Measurements from ENCODE around the gene SGSH.

SGSH gene
- total RNA-seq = 7.8 to 54.4 (median 30.1) reads per million in 18 experiments

DNA sequence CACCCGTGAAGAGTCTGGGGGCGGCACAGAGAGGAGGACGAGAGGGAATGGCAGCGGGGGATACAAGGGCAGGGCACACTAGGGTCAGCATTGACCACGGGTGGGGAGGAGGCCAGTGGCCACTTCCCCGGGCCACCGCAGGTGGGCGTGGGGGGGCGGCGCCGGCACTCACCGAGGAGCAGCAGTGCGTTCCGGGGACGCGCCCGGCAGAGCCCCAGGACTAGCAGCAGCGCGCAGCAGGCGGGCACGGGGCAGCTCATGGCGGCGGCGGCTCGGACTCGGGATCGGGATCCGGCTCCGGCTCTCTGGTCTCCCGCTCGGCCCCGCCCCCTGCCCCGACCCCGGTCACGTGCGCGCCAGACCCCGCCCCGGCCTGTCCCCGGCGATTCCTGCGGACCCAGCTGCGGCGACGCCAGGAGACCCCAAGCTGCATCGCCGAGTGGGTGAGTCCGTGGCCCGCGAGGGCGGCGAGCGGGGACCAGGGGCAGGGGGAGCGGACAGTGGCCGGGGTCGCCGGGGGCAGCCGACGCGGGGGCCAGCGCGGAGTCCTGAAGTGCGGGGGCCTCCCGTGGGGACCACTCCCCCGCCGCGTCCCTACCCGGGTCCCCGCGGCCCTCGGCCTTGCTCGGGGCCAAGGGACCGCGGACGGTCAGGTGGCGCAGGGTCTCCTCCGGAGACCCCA, at the start of gene SGSH, which contains the start of gene SLC26A11:
Gene SGSH, minus strand, starts transcription at position 280 of the 682 bp plus-strand sequence. Its CDS starts 20 bp downstream, at position 260.
Gene SLC26A11, plus strand, starts transcription at position 374 of the 682 bp plus-strand sequence. CDS start 1,134 bp downstream, outside the sequence.
- peak; percentile 79 to 94 for DNase-seq

DNA sequence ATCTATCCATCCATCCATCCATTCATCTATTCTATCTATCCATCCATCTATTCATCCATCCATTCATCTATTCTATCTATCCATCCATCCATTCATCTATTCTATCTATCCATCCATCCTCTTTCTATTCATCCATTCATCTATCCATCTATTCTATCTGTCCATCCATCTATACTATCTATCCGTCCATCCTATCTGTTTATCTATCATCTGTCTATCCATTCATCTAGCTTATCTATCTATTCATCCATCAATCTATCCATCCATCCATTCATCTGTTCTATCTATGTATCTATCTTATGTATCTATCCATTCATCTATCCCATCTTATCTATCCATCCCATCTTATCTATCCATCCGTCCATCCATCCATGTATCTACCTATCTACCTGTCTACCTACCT, 49.3 kb upstream of the SGSH start:
- DNase-seq = no peak

DNA sequence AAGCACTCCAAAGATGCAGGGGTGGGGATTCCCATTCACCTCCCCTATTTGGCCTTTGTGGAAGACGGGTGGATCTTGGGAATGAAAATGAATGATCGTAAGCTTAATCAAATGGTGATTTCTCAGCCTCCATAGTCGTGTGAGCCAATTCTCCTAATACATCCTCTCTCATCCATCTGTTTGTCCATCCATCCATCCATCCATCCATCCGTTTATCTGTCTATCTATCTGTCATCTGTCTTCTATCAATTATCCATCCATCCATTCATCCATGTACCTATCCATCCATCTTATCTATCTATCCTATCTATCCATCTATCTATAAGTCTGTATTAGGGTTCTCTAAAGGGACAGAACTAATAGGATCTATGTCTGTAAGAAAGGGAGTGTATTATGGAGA, 48.3 kb upstream of the SGSH start:
- no peak for DNase-seq

DNA sequence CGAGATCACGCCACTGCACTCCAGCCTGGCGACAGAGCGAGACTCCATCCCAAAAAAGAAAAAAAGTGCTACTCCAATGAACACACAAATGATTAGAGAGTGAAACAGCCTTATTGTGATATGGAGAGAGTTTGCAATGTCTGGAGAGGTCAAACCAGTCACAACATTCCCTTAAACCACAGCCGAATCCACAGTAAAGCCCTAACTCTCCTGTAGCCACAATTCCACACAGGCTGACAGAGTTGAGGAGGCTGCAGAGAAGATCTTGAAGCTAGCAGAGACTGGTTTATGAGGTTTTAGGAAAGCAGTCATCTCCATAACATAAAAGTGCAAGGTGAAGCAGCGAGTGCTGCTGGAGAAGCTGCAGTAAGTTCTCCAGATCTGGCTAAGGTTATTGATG, 47.3 kb upstream of the SGSH start:
- DNase-seq = no peak

DNA sequence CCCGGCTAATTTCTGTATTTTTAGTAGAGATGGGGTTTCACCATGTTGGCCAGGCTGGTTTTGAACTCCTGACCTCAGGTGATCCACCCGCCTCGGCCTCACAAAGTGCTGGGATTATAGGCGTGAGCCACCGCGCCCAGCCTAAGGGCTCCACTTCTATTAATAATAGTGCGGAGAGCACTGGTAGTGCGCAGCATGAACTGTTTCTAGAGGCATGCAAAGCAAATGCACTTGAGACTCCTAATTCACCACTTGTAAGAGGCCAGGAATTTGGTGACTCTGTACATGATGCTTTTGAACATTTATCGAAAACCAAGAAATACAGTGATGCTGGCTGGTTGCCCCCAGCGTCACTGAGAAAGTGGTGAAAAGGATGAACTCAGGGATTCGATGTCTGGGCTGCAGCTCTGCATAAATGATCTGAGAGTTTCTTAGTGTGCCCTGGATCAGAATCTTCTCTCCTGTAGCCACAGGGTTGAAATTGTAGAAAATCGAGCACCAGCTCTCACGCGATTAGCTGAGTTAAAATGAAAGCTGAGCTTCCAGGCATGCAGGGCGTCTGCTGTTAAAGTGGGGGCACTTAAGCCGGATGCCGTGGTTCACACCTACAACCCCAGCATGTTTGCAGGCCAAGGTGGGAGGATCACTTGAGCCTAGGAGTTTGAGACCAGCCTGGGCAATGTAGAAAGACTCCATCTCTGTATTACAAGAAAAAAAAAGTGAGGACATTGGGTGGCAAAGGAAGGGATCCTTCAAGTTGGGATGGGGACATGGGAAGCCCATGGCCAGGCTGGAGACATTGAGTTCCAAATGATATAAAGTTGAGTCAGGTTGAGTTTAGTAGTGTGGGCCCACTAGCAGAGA, 45.3 kb upstream of the SGSH start:
- DNase-seq = no peak

DNA sequence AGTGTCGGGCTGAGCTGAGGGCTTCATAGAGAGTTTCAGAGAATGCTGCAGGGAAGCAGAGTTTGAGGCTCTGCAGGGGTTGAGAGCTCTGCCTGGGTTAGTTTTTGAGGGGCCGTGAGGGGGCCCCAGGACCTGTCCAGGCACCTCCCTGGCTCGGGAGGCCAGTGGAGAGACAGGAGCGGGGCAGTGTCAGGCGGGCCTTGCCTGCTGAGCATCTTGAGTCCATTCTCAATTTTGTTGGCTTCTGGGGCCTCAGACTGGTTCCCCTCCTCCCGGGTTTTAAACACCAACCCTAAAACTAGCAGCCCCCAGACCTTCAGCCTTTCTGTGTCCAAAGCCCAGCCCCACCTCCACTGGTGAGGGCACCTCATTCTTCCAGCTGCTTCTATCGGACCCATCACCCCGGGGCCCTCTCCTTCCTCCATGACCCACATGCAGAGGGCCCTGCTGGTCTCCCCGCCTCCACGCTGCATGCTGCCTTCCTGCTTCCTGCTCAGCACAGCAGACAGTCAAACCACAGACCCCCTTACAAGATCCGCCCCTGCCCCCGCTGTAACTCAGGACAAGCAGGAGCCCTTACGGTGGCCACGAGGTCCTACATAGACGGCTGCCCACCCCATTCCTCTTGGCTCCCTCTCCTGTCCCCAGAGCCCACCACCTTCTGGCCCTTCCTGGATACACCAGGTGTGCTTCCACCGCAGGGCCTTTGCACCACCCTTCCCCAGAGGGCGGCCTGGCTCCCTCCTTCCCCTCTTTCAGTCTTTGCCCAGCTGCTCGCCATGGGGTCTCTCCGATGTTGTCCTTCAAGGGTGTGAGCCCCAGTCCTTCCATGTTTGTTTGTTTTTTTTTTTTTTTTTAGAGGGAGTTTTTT, 44.3 kb upstream of the SGSH start:
- peak; percentile 28 to 65 for DNase-seq

DNA sequence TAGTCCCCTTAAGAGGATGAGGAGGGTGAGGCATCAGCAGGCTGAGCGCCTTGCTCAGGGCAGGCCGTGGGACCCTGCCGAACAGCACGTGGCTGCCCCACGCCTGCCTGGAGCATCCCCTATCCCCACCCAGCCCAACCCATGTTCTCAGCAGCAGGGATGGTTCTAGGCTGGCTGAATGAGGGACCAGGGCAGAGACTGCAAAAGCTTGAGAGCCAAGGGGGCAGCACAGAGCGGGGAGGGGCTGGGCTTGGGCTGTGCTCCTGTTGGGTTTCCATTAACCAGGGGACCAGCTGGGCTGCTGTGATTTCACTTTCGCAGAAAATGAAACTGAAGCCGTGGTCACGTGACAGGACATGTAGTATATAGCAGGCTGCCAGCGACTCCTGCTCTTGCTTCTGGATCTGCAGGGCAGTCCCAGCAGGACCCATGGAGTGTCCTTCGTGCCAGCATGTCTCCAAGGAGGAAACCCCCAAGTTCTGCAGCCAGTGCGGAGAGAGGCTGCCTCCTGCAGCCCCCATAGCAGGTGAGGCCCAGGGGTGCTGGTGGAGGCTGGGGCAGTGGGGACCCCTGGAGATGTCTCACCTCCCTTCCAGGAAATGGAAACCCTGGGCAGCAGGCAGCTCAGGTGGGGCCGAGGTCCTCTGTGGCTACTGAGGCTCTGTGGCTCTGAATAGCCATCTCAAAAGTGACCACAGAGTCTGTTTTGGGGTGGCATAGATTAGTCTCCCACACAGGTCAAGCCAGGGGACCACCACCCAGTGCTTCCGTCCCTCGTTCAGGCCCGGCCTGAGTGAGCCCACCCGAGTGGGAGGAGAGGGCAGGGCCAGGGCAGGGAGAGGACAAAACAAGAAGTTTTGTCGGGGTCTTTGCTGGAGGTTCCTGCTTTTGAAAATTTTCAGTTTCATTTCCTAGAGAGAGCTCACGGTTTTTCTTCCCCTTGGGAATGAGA, 43.4 kb upstream of the SGSH start:
- peak; percentile 86 to 92 for DNase-seq

DNA sequence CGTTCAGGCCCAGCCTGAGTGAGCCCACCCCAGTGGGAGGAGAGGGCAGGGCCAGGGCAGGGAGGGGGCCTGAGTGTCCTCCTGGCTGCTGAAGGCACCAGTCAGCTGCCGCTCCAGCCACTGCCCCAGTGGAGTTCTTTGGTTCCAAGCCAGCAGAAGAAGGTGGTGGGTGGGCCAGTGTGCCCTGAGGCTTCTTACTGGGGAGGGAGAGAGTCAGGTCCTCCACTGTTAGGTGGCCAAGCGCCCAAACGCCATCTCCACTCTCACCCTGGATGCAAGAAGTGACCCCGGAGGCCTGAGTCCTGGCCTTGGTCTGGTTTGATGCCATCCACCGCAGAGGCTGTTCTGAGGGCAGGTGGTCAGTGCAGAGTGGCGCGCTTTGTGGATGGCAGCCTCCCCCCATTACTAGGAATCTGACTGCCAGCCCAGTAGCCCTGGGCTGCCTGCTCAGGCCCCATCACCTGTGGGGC, 42.7 kb upstream of the SGSH start:
- no peak for DNase-seq

DNA sequence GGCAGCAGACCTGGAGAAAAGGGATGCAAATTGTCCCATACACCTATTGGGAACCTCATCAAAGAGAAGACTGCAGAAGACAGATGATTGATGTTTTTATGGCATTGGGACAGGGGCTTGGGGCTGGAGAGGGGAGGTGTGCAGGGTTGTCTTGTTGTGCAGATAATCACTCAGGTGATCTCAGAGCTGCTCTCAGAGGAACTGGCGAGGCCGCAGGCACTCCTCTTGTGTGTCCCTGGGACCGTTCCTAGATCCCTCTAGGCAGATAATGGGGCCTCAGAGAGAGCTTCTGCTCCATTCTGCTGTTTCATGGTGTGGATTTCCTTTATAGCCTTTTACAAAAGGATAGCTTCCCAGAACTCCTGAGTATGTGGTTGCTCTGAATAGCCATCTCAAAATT, 42.2 kb upstream of the SGSH start:
- DNase-seq = no peak

DNA sequence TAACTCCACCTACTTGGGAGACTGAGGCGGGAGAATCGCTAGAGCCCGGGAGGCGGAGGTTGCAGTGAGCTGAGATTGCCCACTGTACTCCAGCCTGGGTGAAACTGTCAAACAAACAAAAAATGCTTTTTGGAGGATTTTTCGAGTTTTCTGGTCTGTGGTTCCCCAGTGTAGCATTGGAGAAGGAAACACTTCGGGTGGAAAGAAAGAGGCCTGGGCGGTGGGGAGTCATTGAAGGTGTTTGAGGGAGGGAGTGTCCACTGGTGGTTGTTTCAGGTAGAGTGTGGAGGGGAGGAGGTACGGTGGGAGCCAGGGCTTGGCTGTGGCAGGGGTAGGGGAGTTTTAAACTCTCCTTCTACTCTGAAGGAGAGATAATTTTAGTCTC, 41.8 kb upstream of the SGSH start:
- DNase-seq = no peak

DNA sequence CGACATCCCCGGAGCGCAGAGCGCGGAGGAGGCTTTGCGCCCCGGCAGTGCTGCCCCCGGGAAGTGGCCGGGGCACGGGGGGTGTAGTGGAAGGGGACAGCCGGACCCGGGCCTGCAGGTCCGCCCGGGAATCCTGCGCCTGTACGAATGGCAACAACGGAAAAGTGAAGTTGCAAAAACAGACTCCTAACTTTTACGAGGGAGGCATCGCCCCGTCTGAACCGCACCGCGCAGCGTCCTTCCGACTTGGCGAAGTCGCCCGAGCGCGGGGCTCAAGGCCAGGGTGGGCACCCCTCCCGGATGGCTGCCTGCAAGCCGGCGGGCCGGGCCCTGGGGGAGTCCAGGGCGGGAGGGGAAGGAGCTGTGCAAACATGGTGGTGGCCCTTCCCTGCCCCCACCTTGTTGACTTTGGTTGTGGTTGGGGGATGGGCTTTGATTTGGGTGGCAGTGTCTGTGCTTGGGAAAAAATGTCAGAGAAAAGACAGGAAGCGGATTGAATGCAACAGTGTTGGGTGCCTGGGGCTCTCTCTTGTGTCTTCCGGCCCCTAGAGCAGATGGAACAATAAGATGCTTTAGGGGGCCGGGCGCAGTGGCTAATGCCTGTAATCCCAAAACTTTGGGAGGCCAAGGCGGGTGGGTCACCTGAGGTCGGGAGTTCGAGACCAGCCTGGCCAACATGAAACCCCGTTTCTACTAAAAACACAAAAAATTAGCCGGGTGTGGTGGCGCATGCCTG, 41.2 kb upstream of the SGSH start:
- peak; percentile 17 to 38 for DNase-seq

DNA sequence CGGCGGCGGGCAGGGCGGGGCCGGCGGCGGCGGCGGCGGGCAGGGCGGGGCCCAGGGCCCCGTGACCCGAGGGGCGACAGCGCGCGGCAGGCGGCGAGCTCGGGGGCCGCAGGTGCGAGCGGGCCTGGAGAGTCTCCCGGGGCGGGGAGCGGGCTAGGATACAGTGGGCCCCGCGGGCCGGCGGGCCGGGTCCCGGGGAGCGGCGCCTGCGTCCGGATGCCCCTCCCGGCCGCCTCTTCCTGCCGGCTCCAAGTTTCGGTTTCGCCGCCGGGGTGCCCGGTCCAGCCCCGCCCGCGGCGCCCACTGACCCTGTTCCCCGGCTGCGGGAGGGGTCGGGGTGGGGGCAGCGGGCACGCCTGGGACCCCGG, 40.6 kb upstream of the SGSH start, which contains the start of gene RNF213:
Gene RNF213, plus strand, starts transcription at position 62 of the 368 bp plus-strand sequence. CDS start 2,830 bp downstream, outside the sequence.
- DNase-seq = peak; percentile 30 to 47

DNA sequence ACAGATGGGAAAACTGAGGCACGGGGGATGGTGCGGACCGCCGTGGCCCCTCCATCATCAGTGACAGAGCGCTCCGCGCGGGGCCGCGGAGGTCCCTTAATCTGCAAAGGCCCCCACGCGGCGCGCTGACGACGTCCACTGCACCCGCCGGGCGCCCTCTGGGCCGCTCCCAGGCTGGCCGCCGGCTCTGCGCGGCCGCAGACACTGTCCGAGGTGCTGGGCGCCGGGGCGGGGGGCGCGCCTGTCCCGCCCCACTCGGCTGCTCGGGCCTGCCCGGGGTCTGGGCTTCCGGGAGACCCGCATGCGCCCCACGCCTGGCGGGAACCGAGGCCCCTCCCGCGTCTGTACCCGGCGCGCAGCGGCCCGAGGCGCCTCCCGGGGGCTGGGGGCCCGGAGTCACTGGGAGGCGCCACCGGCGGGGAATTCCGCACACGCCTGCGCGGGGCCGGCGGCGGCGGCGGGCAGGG, 40.0 kb upstream of the SGSH start:
- DNase-seq = peak; percentile 57 to 80

DNA sequence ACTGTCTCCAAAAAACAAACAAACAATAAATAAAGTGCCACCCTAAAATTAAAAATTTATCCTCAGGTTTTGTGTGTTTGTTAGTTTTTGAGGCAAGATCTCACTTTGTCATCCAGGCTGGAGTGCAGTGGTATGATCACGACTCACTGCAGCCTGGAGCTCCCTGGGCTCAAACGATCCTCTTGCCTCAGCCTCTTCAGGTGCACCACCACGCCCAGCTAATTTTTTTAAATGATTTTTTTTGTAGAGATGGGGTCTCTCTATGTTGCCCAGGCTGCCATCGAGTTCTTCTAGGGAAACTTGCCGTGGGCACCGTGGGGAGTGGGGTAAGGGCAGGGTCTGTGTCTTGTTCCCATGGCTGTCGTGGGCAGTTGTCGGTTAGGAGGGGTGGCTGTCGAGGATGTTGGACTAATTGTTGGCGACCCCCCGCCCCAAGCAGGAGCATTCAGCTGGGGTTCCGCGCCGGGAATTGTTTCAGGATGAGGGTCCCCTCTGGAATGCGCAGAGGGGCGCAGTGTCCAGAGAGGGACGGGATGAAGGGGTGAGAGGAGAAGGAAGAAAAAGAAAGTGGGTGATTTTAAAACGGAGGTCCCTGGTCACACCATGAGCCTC, 39.4 kb upstream of the SGSH start:
- DNase-seq = no peak

DNA sequence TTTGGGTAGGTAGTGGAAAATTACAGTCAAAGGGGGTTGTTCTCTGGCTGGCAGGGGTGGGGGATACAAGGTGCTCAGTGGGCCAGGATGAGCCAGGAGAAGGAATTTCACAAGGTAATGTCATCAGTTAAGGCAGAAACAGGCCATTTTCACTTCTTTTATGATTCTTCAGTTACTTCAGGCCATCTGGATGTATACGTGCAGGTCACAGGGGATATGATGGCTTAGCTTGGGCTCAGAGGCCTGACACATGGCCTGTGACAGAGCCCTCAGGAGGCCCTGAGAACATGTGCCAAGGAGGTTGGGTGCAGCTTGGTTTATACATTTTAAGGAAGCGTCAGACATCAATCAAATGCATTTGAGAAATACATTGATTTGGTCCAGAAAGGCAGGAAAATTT, 38.2 kb upstream of the SGSH start:
- DNase-seq = peak in 1 of 2 donors; percentile 36

DNA sequence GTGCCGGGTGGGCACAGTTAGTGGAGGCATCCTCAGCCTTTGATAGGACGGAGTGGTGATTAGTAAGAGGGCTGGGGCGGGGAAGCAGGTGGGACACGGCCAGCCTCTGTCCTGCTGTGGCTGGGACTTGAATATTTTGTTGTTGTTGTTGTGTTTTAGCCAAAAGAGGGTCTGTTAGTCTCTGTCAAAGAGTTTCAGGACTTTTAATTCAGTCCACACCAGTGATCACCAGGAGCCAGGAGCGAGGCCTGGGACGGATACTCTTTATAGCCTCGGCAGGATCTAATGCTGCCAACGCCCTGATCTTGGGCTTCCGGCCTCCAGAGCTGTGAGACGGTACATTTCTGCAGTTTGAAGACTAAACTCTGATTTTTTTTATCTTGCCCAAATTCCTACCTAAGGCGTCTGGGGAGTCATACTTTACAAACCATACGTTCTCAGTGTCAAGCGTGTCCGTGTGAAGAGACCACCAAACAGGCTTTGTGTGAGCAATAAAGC, 37.6 kb upstream of the SGSH start:
- DNase-seq = no peak

DNA sequence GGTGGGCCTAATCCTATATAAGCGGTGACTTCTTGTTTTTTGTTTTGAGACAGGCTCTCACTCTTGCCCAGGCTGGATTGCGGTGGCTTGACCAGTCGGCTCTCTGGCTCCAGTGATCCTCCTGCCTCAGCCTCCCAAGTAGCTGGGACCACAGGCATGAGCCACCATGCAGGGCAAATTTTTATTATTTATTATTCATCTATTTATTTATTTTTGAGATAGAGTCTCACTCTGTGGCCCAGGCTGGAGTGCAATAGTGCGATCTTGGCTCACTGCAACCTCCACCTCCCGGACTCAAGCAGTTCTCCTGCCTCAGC, 35.9 kb upstream of the SGSH start:
- DNase-seq = no peak

DNA sequence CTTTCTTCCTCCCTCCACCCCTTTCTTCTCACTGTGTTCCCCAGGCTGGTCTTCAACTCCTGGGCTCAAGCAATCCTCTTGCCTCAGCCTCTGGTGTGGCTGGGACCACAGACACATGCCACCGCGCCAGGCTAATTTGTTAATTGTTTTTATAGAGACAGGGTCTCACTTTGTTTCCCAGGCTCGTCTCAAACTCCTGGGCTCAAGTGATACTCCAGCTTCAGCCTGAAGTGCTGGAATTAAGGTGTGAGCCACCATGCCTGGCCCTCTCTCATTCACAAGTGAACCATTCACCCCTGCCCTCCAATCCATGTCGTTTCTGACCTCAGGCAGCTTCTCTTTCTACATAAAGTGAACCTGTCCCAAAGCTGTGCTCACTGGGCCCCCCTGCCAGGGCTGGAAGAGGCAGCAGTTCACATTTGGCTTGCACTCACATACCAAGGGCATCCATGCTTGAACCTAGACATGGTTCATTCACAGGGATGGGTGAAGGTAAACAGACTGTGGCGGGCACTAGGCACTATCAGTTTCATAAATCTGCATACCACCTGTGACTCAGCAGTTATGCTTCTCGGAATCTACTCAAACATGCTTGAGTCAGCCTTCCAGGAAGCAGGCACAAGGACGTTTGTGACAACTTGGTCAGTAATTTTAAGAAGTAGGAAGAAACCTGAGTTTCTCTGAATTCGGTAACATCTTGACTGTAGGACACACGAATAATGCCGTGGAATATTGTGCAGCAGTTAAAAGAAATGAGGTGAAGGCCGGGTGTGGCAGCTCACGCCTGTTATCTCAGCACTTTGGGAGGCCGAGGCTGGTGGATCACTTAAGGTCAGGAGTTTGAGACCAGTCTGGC, 34.5 kb upstream of the SGSH start:
- DNase-seq = peak; percentile 74 to 84

Measured in inflammatory macrophage (primary cell).